GM23248 (cell line): ENCODE data around the gene BDH1.

ENCODE experiments used
- EZH2 ChIP-seq: fragments of 200-600 bp; sonication (generic); IDR thresholded peaks from 2 replicates; pipeline ENCODE4 v1.6.1; 2018; ENCODE audit warnings: antibody characterized with exemption, mild to moderate bottlenecking; ENCODE audit not compliant: insufficient read depth, poor library complexity, severe bottlenecking
- EZH2phosphoT487 ChIP-seq: fragments of 200-600 bp; sonication (generic); IDR thresholded peaks from 2 replicates; pipeline ENCODE4 v1.6.1; 2018; ENCODE audit warnings: antibody characterized with exemption, moderate library complexity, mild to moderate bottlenecking, low read depth; ENCODE audit not compliant: insufficient read depth

DNA sequence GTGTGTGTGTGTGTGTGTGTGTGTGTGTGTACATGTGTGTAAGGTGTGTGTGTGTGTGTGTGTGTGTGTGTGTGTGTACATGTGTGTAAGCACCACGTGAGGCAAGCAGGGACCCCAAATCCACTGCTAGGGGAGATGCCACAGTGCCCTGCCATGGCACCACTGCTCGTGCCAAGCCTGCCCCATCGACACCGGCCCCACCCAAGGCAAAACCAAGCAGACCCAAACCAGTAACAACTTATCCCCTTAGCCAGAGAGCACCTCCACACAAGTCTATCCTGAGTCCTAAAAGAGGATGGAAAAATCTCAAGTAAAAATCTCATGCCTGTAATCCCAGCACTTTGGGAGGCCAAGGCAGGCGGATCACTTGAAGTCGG, 45.1 kb downstream of the BDH1 start:
- TF ChIP-seq EZH2phosphoT487 (no peak), EZH2 (no peak)
